Ureter (tissue), 1 donor: ENCODE results near the gene RARS2. TPM values are rescaled to one million over a fixed set of nuclear protein-coding genes. Genes with fewer than 3 reads are reported as not detected.
A peak's percentile ranks its signal among the peaks of the same experiment; 100 is the strongest.
"Not testable (repeated sequence)": the region's sequence is repeated elsewhere in the genome, so short reads cannot be mapped to it uniquely, and the experiment has no call there.

Experiments
- DNase-seq: peaks from one replicate; pipeline ENCODE4 v3.0.0-alpha.2; 2020; ENCODE audit warnings: low spot score
- total RNA-seq: library from RNA; stranded (reverse); gene quantifications from one replicate; pipeline ENCODE4 v1.2.4, GENCODE V29; 2023
- donor health status: DM: yes; HTN: yes; CAD: no.

RARS2 gene
- 46.5 TPM for total RNA-seq

DNA sequence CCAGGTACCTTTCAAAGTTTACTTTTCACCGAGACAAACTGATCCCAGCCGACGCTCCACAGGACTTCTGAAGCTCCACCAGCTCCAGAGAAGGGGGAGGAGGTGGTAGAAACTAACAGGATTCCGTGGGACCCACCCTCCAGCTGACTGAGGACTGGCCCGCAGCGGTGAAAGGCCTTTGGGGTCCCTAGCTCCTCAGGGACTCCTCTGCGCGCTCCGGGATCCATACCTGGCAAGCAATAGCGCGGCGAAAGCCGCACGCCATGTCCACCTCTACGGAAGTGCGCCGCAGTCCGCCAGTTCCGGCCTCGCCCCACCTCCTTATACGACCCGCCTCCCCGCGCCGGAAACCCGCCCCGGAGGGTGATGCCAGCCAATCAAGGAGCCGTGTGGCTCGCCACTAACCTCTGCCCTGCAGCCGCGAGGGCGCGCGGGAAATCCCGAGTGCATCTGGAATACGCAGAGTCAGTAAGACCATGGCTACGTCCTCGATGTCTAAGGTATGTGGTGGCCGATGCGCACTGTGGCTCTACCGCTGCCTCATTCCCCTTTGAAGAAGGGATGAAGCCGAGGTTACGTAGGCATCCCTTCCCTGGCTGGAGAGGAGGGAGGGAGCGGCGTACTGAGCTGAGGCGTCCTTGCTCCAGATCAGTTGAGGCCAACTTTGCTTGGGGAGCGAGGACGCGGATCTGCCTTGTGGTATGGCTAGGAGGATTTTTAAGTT is at the start of gene RARS2, which contains the start of gene ORC3:
RARS2 (minus strand) TSS at position 295 of the 724 bp plus-strand sequence; CDS start at position 265, 30 bp downstream.
ORC3 (plus strand) TSS at position 443 of the 724 bp plus-strand sequence; CDS start at position 477, 34 bp downstream.
- DNase-seq = peak; percentile 98

DNA sequence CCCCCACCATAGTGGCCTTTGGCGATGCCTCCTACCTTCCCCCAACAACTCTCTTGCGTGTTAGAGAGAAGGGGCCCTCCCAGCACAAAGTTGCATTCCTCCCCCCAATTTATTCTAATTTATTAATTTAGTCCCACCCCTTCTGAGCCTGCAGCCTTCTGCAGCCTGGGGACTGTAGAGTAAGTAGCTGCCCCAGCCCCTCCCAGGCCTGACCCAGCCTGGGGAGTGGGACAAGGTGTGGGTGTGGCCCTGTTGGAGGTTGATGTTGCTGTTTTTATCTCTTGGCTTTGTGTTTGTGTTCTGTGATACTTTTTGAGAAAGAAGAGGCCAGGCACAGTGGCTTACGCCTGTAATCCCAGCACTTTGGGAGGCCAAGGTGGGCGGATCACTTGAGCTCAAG is 49.6 kb upstream of the RARS2 start:
- no peak for DNase-seq

DNA sequence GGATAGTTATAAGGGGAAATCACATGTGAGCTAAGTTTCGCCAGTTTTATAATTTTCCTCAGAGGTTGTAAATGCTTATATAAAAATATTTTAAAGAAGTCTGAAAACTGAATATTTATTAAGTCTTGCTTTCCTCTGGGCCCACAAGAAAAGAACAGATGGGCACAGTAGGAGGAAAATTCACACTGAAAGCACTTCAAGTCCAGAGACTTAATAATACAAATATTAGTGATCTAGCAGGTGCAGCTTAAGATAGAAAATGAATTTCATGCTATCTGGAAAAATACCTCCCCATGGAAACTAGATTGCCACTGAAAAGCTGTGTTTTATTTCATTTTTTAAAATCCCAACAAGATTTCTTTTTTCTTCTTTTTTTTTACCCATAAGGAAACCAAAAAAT is 47.3 kb upstream of the RARS2 start:
- no peak for DNase-seq

DNA sequence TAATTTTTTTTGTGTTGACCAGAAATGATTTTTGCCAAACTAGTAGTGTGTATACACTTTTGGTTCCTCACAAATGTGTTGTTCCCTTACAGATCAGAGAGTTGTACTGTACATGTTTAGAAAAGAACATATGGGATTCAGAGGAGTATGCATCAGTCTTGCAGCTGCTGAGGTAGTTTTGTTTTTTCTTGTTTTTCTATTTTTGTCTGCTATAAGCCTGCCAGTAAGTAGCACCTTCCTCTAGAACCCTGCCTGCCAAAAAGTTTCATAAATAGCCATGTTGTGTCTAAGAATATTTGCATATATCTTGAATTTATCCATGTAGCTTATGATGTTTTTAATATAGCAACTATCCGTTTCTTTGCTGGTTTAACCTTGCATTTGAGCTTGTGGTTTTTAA is 46.5 kb upstream of the RARS2 start:
- DNase-seq = no peak

GRCh38 chr6:87633851-87634250 is 44.1 kb upstream of the RARS2 start:
- no peak for DNase-seq

- no peak for DNase-seq
Observed at GRCh38 chr6:87630746-87631145, 41.0 kb upstream of the RARS2 start.

GRCh38 chr6:87628881-87629280 is 39.1 kb upstream of the RARS2 start:
- no peak for DNase-seq

DNA sequence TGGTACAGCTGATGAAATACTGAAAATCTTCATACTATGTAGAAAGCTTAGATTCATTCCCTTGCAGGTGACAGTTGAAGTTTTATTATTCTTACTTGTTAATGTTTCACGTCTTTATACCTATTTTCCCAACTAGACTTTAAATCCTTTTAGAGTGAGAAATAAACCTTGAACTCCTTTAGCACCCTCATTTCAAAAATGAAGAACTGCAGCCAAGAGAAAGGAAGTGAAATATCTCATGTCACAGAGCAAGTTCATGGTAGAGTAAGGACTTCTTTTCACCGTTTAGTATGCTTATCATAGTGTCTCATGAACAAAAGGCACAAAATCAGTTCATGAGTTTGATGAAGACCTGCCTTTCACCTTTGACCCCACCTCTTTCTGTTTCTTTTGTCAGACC is 38.6 kb upstream of the RARS2 start:
- DNase-seq = no peak

- no peak for DNase-seq
Observed at GRCh38 chr6:87623248-87623647, 33.5 kb upstream of the RARS2 start.

- DNase-seq = no peak
Observed at GRCh38 chr6:87618531-87618930, 28.7 kb upstream of the RARS2 start.

GRCh38 chr6:87617405-87617804 is 27.6 kb upstream of the RARS2 start:
- DNase-seq = no peak

GRCh38 chr6:87613018-87613417 is 23.2 kb upstream of the RARS2 start:
- not testable (repeated sequence) for DNase-seq

DNA sequence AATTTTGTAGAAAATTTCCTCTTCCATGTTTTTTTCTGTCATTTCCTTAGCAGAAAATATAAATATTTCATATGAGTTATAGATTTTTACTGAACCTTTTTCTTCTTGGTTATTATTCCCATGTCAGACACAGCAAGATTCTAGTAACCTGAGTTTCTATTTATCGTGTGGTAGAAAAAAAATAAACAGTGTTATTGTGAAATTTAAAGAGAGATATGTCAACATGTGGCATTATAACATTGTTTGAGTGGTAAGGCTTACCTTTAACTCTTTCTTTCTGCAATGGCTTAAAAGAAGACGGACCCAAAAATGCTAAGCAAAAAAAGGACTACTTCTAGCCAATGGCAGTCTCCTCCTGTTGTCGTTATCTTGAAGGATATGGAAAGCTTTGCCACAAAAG is 19.0 kb upstream of the RARS2 start:
- DNase-seq = no peak

GRCh38 chr6:87606199-87606598 is 16.4 kb upstream of the RARS2 start:
- DNase-seq = no peak

GRCh38 chr6:87600576-87600975 is 10.8 kb upstream of the RARS2 start:
- no peak for DNase-seq

- DNase-seq = no peak
Observed at GRCh38 chr6:87590990-87591389, 1.2 kb upstream of the RARS2 start.

GRCh38 chr6:87590417-87590880 is 662 bp upstream of the RARS2 start:
- no peak for DNase-seq

- DNase-seq = no peak
Observed at GRCh38 chr6:87588756-87589407, 905 bp downstream of the RARS2 start.

GRCh38 chr6:87586371-87587077 is 3.3 kb downstream of the RARS2 start:
- no peak for DNase-seq

GRCh38 chr6:87583822-87584221 is 6.0 kb downstream of the RARS2 start:
- DNase-seq = no peak

DNA sequence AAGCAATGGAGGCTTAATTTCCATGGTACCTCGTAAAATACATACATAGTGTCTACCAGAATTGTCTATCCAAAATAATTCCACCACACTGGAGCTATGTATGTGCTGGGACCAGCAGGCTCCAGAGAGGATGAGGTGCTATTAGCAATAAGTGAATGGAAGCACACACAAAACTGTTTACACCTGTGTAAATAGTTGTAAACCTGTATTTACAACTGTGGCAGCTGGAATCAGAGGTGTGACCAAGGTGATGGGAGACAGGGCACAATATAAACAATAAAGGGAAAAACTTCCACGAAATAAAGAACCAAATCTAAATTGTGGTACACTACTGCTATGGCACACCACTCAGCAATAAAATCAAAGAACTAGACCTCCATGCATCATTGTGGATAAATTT is 14.4 kb downstream of the RARS2 start:
- no peak for DNase-seq

GRCh38 chr6:87574237-87574804 is 15.5 kb downstream of the RARS2 start:
- DNase-seq = no peak
